Right ventricle myocardium superior (tissue), 1 donor: ENCODE results near the gene C6orf15. TPM values are rescaled to one million over a fixed set of nuclear protein-coding genes. Genes with fewer than 3 reads are reported as not detected.
A peak's percentile ranks its signal among the peaks of the same experiment; 100 is the strongest.

ENCODE experiments used
- ATAC-seq: fragments of 200-7000 bp; cut with Tn5 transposase; one replicate; pipeline ENCODE4 v1.9.1; 2020; ENCODE audit warnings: mild to moderate bottlenecking; ENCODE audit not compliant: poor library complexity
- DNase-seq: peaks from one replicate; pipeline ENCODE4 v3.0.0-alpha.2; 2020
- intact Hi-C: fragments of 100-400 bp; cut with DNase I; formaldehyde crosslinking; loops from one replicate; pipeline ENCODE4 v1.11.2; 2022
- total RNA-seq: library from RNA; stranded (reverse); fragmentation: NEBNext Ultra II Directional; extraction: Animal tissue kit (Norgen Biotek cat#: 25700); gene quantifications from one replicate; pipeline ENCODE4 v1.2.1, GENCODE V29; 2021
- donor health status: DM: no; HTN: yes; CAD: no; lungs with severe emphysema.

Gene C6orf15
- total RNA-seq, 1 donor from 2014 or later, result not detected

GRCh38 chr6:31135710-31136109 lies 23.3 kb upstream of the C6orf15 start:
- intact Hi-C loops, result loop anchor here (5.0 kb wide), 2 partner anchors 57 to 232 kb away; no protein-coding TSS in a partner anchor
- no peak for DNase-seq
- ATAC-seq, result no peak

DNA sequence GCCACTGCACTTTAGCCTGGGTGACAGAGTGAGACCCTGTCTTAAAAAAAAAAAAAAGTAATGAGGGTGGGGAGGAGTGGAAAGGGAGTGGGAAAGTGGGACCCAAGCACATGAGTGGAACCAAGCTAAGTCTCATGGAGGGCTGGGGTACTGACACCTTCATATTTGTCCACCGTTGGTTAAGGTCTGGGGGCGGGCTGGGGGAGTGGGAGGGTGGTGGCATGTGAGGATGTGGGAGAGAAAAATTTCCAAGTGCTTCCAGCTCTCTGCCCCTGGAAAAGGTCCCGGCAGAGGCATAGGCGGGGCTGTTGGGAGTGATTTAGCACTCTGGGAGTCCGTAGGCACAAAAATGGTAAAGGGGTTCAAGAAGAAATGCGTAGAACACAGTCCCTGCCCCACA lies 20.4 kb upstream of the C6orf15 start:
- intact Hi-C loops, result no loop called here
- ATAC-seq (no peak), DNase-seq (no peak)

- DNase-seq (no peak), ATAC-seq (no peak)
- intact Hi-C loops, result no loop called here
These were observed 19.2 kb upstream of the C6orf15 start for GRCh38 chr6:31131595-31131994.

GRCh38 chr6:31130751-31131150 lies 18.4 kb upstream of the C6orf15 start:
- intact Hi-C loops, result no loop called here
- DNase-seq (no peak), ATAC-seq (no peak)

- no peak for DNase-seq
- no peak for ATAC-seq
- intact Hi-C loops, result no loop called here
These were observed 16.8 kb upstream of the C6orf15 start for GRCh38 chr6:31129130-31129529.

- DNase-seq, result no peak
- peak; percentile 45 for ATAC-seq
- intact Hi-C loops, result no loop called here
These were observed 15.8 kb upstream of the C6orf15 start for GRCh38 chr6:31128093-31128676.

- ATAC-seq (peak; percentile 23), DNase-seq (no peak)
- intact Hi-C loops, result no loop called here
These were observed 14.2 kb upstream of the C6orf15 start for GRCh38 chr6:31126396-31127175.

DNA sequence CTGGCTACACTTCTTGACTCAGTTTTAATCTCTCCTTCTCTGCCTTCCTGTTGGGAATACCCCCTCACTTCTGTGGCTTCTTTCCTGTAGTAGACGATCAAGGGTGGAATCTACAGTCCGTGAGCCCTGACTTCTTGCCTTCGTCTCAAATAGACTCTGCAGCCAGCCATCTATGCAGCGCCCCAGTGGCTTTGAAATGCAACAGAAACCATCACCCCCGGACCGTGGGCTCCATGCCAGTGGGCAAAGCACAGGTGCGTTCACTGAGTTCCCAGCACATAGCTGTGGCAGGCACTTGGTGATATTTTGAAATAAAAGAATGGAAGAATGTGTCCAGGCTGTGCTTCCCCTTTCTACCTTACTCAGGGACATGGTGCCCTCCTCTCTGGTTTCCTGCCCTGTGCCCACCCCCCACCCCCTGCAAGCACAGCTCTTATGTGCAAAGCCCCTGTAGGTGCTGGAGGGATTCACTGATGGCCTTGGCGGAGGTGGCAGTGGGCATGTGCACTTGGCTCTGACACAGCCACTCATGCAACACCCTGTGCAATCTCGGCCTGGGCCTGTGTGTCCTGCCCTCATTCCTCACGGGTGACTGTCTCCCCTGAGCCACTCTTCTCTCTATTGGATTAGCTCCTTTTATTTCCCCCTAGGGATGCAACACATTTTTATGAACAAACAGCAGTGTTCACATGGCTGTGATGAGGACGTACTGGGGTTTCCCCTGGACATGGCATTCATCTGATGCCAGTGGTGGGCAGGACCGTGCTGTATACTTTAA lies 13.4 kb upstream of the C6orf15 start:
- DNase-seq (no peak), ATAC-seq (peak; percentile 45)
- intact Hi-C loops, result no loop called here

GRCh38 chr6:31125162-31125561 lies 12.8 kb upstream of the C6orf15 start:
- ATAC-seq, result peak; percentile 14
- DNase-seq, result no peak
- intact Hi-C loops, result no loop called here

- peak; percentile 82 for ATAC-seq
- peak; percentile 63 for DNase-seq
- intact Hi-C loops, result no loop called here
These were observed 10.7 kb upstream of the C6orf15 start for GRCh38 chr6:31122791-31123706.

GRCh38 chr6:31121131-31121790 lies 8.9 kb upstream of the C6orf15 start:
- intact Hi-C loops, result no loop called here
- no peak for DNase-seq
- ATAC-seq, result no peak

DNA sequence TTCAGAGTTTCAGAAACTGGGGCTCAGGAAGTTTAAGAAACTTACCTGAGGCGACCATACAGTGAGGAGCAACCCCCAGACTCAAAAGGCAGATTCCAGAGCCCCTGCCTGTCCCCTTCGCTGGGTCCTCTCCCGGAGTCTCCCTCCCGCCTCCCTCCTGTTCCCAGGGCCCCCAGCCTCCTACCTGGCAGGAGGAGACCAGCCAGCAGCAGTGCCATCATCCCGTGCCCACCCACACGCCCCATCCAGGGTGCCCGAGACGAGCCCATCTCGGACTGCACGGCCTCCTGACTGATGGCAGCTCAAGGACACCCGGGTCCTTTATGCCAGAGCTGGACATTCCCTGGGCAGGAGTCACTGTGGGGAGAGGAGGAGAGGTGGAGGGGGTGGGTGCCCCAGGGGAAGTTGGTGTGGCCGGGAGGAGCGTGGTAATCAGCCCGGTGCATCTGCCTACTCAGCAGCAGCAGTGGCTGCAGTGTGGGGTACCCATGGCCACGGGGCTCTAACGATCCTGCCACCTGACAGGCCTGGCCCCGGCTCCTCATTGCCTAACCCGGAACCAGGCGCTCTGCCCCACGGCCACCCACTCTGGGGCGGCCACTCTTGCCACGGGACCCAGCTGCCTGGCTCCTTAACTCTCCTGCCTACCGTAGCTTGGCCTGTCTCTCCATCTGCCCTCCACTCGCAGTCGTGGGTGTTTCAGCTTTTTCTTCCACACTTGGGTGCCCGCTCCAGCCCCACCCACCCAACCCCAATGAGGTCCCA lies 8.0 kb upstream of the C6orf15 start, which contains the start of gene CDSN:
Gene CDSN, minus strand, starts transcription at position 296 of the 765 bp plus-strand sequence. Its CDS starts 27 bp downstream, at position 269.
- intact Hi-C loops, result no loop called here
- no peak for DNase-seq
- no peak for ATAC-seq

- no peak for DNase-seq
- intact Hi-C loops, result no loop called here
- ATAC-seq, result no peak
These were observed 5.8 kb upstream of the C6orf15 start for GRCh38 chr6:31118178-31118577.

DNA sequence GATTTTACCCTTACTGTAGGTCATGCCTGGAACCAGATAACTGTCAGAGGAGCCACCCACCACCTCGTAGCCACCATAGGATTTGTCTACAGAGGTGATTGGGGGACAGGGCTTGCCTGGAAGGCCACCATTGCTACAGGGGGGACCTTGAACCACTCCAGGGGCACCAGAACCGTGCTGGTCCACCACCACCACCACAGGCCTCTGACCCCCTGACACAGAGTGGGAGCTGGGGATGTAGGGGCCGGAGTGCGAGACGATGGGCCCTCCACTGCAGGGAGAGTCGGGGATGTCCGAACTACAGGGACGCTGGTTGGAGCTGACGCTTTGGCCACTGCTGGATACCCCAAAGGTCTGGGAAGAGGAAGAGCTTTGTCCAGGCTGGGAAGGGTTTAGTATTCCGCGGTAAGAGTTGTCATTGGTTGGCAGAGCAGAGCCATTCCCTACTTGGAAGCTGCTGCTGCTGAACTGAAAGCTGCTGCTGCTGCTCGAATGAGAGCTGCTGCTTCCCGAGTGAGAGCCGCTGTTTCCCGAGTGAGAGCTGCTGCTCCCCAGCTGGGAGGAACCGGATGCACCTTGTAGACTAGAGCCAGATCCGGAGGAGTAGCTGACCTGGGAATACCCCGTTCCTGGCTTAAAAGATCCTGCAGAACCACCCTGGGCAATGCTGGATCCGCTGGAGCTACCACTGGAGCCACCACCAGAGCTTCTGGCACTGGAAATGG lies 4.4 kb upstream of the C6orf15 start:
- intact Hi-C loops, result no loop called here
- peak; percentile 61 for DNase-seq

DNA sequence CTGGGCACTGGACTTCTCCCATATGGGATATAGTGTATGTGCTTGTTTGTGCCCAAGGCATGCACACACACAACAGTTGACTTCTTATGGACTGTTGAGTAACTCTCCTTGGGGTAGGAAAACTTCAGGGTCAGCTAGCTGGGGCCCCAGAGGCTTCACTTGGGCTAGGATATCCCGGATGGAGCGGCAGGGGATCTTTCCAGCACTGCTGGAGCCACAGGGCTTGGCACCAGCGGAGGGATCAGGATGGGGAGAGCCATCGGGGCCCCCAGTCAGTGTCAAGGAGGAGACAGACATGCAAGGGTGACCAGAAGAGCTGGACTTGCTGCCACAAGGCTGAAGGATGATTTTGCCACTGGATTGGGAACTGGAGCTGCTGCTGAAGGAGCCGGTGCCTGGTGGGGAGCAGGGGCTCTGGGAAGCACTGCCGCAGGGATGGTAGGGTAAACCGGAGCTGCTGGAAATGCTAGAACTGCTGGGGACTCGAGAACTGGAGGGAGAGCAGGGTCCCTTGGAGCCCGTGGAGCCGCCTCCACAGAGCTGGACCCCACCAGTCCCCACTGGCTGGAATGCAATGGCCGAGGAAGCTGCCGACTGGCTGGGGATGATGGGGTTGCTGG lies 3.7 kb upstream of the C6orf15 start:
- intact Hi-C loops, result no loop called here
- DNase-seq (no peak), ATAC-seq (no peak)

More for the DNA sequence above, 4.4 kb upstream of the C6orf15 start:
- ATAC-seq, result peak; percentile 10
